IPS DF 4.7 (cell line): ENCODE measurements around the gene NDUFS8.

ENCODE experiments used
- DNase-seq: peaks from one replicate; pipeline ENCODE4 v3.0.0-alpha.2; 2013; ENCODE audit warnings: low spot score; ENCODE audit errors: extremely low read depth

NDUFS8 gene

DNA sequence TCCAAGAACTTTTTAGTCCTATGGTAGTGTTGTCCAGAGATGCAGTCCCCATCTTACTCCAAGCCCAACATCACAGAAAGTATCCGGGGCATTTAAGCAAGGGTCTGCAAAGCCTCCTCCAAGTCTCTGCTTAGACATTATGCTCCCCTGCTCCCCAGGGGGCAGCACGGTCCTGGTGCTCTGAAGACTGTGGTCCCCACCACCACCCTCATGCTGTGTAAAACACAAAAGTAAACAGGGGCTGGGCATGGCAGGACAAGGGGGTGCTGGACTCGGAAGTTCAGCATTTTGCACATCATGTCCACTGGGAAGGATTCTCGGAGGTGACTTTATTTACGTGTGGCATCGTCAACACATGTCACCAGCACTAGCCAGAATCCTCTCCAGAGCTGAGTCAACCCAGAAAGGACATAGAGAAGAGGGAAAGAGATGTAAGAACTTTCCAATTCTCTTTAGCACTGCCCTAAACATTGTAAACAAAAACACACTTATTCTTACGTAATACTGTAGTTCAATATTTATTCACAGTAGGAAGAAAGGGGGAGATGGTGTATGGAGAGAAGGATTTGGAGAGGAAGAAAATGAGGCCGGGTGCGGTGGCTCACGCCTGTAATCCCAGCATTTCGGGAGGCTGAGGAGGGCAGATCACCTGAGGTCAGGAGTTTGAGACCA lies 46.0 kb downstream of the NDUFS8 start:
- no peak for DNase-seq

DNA sequence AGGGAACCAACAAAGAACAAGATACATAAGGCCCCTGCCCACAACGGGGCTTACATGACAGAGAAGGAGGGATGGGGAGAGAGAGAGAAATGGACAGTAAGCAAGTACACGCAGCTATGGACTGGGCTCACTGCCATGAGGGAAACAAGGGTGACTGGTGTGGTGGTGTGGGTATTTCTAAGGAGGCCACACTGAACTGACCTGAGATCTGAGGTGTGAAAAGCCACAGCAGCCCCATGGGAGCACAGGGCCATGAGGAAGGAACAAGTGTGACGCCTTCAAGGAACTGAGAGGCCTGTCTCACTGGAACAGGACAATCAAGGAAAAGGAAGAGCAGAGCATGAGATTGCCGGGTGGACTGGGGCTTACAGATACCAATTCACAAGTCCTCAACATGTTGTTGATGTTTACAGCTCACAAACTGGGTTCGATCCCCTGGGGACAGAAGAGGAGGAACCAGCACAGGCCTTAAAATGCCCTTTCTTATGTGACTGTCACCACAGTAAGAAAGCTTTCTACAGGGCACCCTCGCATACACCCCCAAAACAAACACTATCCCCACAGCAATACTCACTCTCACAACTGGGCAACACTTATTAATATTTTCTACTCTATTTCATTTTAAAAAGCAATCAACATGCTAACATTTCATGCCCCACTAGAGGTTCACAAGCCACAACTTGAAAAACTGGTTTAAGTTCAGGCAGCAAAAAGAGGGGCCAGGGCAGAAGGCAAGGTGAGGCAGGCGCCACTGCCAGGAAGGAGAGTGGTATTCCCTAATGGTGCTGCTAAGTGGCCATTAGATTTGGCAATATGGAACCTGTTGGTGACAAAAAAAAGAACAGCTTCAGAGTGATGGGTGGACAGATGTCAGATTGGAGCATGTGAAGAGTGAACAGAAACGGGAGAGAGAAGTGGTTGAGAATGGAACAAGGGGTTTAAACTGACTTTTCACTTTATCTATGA lies 47.4 kb downstream of the NDUFS8 start:
- no peak for DNase-seq

DNA sequence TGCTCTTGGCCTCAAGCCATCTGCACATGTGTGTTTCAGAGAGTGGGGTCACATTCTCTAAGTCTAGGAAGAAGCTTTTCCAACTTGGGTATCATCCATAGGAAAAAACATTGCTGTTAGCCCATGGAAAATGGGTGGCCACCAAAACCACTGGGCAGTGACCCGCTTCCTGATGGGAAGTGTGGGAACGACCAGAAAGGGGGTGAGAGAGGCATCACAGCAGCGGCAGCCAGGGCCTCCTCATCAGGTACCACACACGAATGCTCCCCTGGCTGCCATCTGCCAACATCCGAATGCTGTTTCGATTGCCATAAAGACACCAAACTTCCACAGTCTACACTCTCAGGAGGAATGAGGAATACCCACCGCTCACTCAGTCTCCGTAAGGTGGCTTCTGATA lies 50.4 kb downstream of the NDUFS8 start:
- no peak for DNase-seq

DNA sequence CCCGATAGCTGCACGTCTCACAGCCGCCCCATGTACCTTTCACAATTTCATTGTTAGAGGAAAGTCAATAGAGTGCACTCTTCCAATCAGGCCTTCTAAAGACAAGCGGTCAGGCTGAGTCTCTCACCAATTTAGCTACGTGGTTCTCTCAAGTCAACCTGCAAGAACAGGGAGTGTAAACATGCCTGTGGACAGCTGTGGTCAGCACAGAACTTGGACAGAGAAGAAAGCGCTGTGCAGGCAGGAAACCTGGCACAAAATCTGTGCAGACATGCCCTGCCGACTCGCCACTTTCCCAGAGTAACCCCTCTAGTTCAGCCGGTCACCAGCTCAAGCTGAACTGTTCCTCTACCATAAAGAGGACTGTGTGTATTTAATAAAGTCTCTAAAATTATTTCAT lies 51.2 kb downstream of the NDUFS8 start:
- no peak for DNase-seq

DNA sequence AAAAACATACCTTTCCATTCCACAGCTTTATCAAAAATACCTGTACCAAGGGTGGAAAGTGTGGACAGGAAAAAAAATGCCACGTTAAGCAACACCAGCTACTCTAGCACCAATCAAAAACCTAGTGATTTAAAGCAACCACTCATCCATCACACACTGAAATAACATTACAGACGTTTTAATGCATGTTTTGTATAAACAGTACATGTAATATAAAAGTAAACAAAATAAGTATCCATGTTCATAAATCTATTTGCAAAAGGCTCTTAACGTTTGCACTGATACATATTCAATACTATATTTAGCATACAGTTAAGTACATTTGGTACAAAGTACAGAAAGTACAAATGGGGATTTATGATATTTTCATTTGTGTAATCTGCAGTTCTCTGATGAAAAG lies 52.0 kb downstream of the NDUFS8 start:
- DNase-seq, result no peak

DNA sequence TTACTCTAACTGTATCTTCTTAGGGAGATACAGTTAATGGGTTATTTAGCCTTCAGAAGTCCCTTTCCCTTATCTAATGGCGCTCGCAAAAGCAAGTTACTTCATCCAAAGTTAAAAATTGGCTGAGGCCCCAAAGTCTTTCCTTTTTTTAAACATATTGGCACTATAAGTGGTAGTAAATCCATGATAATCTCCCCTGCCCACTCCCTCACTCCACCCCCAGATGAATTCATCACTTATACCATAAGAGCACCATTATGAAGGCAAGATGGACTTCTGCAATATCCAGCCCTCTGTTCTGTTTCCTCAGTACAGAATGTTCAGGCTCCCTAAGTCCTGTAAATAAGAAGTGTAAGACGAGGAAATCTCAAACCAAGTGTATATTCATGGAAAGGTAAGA lies 53.0 kb downstream of the NDUFS8 start:
- no peak for DNase-seq
